ENCODE measurements around the gene UCHL3. TPM values are rescaled to one million over a fixed set of nuclear protein-coding genes. Genes with fewer than 3 reads are reported as not detected.

Gene UCHL3
- total and polyA plus RNA-seq, 9 of the 15 experiments (the other 6 are each of a cell fraction or from before 2014, with no cell fraction given): 42.2 to 112 (median 85.4) TPM

GRCh38 chr13:75508002-75508548, 41.5 kb upstream of the UCHL3 start:
- no TSS peak for BruUV-seq (replicated peaks)
- no peaks in the 10 kb centered on the region for H3K4me1 ChIP-seq (replicated peaks in 1 of 2; ENCODE audit: control insufficient read depth in 2 of 2, insufficient read depth in 2 of 2, low read length in 2 of 2)
- no peaks in the 10 kb centered on the region for H4K20me1 ChIP-seq (replicated peaks; ENCODE audit: control insufficient read depth, insufficient read depth, low read length)
- in situ Hi-C loops (cut with MboI) (no loop called here), intact Hi-C loops (cut with micrococcal nuclease) (no loop called here)
- H3K36me3 ChIP-seq (ENCODE audit: control insufficient read depth, insufficient read depth, low read length): no peaks in the 10 kb centered on the region
- no peak overlapping the region for H3K4me2 ChIP-seq (ENCODE audit: insufficient read depth, low read length)
- DNase-seq (ENCODE audit: extremely low read depth in 1 of 4, low spot score in 3 of 4) (no peak), FAIRE-seq (no peak), ATAC-seq (no peak)
- H3K27ac ChIP-seq (ENCODE audit: extremely low read depth, low read depth, low read length): no peak overlapping the region
- 19% methylated on average over 4 of the region's 6 CpGs for whole genome bisulfite sequencing (ENCODE audit: insufficient coverage, low coverage, missing lambda C conversion rate)
- no peaks in the 10 kb centered on the region for H3K9me3 ChIP-seq (replicated peaks; ENCODE audit: control insufficient read depth, insufficient read depth, low read depth, low read length)
- CTCF ChIA-PET (ENCODE audit: low intra/inter-chr PET ratio): no interaction called here
- no peak overlapping the region; a peak in 1 of 4 replicates for H3K9ac ChIP-seq (ENCODE audit: insufficient read depth in 1 of 2, low read depth in 2 of 2, low read length in 2 of 2)
- TF ChIP-seq POLR3A (IDR thresholded peaks at IDR 0.05; ENCODE audit: borderline replicate concordance, extremely low read depth, insufficient read depth, insufficient read length): no peak
- no peak for TF ChIP-seq OTX1 (CRISPR knock-in tag; IDR thresholded peaks at IDR 0.05)
- TF ChIP-seq LARP7 (IDR thresholded peaks at IDR 0.05): no peak
- no peak for TF ChIP-seq TRIM28 (IDR thresholded peaks at IDR 0.05)
- TF ChIP-seq TEAD4 (IDR thresholded peaks at IDR 0.05; ENCODE audit: low read length): no peak
- TF ChIP-seq TEAD4 (CRISPR knock-in tag; IDR thresholded peaks at IDR 0.05; ENCODE audit: borderline replicate concordance): no peak
- no peak overlapping the region for H3K4me3 ChIP-seq
- H3K27me3 ChIP-seq (ENCODE audit: control insufficient read depth in 2 of 2, insufficient read depth in 2 of 2, low read length in 2 of 2): no peaks in the 10 kb centered on the region
- H3K9me1 ChIP-seq (ENCODE audit: control insufficient read depth, insufficient read depth, low read length): no peaks in the 10 kb centered on the region
- POLR2A ChIA-PET: no interaction called here
- H2AFZ ChIP-seq (ENCODE audit: low read depth, low read length): no peak overlapping the region
- no peaks in the 10 kb centered on the region for H3K79me2 ChIP-seq (ENCODE audit: control insufficient read depth, insufficient read depth, low read length)

- H3K4me3 ChIP-seq: no peak overlapping the region
- no peaks in the 10 kb centered on the region for H3K27me3 ChIP-seq (ENCODE audit: control insufficient read depth in 2 of 2, insufficient read depth in 2 of 2, low read length in 2 of 2)
- no peak for TF ChIP-seq TCF7 (IDR thresholded peaks at IDR 0.05; ENCODE audit: borderline replicate concordance)
- no peak for TF ChIP-seq SNIP1 (IDR thresholded peaks at IDR 0.05; ENCODE audit: low read depth)
- TF ChIP-seq POLR2A (conservative IDR thresholded peaks at IDR 0.05): no peak
- no peak for TF ChIP-seq TAF9B (IDR thresholded peaks at IDR 0.05; ENCODE audit: partially characterized antibody)
- TF ChIP-seq MYNN (IDR thresholded peaks at IDR 0.05): no peak
- no peak for TF ChIP-seq MYNN (CRISPR knock-in tag; IDR thresholded peaks at IDR 0.05)
- DNase-seq (ENCODE audit: extremely low read depth in 1 of 4, low spot score in 3 of 4) (no peak), FAIRE-seq (no peak), ATAC-seq (no peak)
- H3K9me3 ChIP-seq (replicated peaks; ENCODE audit: control insufficient read depth, insufficient read depth, low read depth, low read length): no peaks in the 10 kb centered on the region
- no peak overlapping the region for H2AFZ ChIP-seq (ENCODE audit: low read depth, low read length)
- H3K4me2 ChIP-seq (ENCODE audit: insufficient read depth, low read length): no peak overlapping the region
- H4K20me1 ChIP-seq (replicated peaks; ENCODE audit: control insufficient read depth, insufficient read depth, low read length): no peaks in the 10 kb centered on the region
- BruUV-seq (replicated peaks): no TSS peak
- in situ Hi-C loops (cut with MboI) (no loop called here), intact Hi-C loops (cut with micrococcal nuclease) (no loop called here)
- no peak overlapping the region for H3K9ac ChIP-seq (ENCODE audit: insufficient read depth in 1 of 2, low read depth in 2 of 2, low read length in 2 of 2)
- POLR2A ChIA-PET: no interaction called here
- no peaks in the 10 kb centered on the region for H3K36me3 ChIP-seq (ENCODE audit: control insufficient read depth, insufficient read depth, low read length)
- no peaks in the 10 kb centered on the region for H3K9me1 ChIP-seq (ENCODE audit: control insufficient read depth, insufficient read depth, low read length)
- CTCF ChIA-PET (ENCODE audit: low intra/inter-chr PET ratio): no interaction called here
- H3K4me1 ChIP-seq (replicated peaks in 1 of 2; ENCODE audit: control insufficient read depth in 2 of 2, insufficient read depth in 2 of 2, low read length in 2 of 2): no peaks in the 10 kb centered on the region
- H3K79me2 ChIP-seq (ENCODE audit: control insufficient read depth, insufficient read depth, low read length): no peaks in the 10 kb centered on the region
- no peak overlapping the region for H3K27ac ChIP-seq (ENCODE audit: extremely low read depth, low read depth, low read length)
- 14% methylated on average over 3 of the region's 3 CpGs for WGBS (ENCODE audit: insufficient coverage, low coverage, missing lambda C conversion rate)
Measured at GRCh38 chr13:75511051-75511625, 38.5 kb upstream of the UCHL3 start.

All from K562 (cell line).